ENCODE data around the gene PLGRKT.

The PLGRKT gene

DNA sequence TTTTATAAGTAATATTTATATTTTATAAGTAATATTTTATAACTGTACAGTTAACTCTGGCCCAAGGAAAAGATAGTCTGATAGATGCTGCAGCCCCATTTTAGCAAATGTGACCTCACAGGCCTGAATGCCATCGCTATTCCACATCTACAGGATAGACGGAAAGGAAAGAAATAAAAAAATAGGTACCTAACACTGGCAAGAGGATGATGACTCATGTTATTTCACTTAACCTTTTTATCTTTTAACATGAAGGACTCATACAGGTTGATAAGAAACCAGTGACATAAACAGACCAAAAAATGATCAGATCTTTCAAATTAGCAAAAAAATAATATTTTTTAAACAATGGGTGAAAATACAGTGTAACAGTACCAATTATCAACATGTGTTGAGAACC lies 15.3 kb upstream of the PLGRKT start:
- in situ Hi-C loops (cut with MboI; ENCODE audit: low sequenced_read_pairs), result no loop called here

DNA sequence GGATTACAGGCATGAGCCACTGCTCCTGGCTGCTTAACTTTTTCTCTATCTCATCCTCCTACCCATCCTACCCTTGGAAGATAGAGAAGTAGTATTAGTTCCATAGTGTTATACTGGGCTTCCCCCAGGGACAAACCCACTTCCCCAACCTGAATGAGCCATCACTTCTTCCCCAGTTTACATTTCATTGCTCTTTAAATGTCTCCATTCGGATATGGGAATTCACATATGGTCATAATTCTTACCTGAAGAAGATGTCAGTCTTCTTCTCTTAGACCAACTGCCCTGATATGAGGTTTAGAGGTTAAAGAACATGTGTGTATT lies 14.5 kb upstream of the PLGRKT start:
- in situ Hi-C loops (cut with MboI; ENCODE audit: low sequenced_read_pairs), result no loop called here

DNA sequence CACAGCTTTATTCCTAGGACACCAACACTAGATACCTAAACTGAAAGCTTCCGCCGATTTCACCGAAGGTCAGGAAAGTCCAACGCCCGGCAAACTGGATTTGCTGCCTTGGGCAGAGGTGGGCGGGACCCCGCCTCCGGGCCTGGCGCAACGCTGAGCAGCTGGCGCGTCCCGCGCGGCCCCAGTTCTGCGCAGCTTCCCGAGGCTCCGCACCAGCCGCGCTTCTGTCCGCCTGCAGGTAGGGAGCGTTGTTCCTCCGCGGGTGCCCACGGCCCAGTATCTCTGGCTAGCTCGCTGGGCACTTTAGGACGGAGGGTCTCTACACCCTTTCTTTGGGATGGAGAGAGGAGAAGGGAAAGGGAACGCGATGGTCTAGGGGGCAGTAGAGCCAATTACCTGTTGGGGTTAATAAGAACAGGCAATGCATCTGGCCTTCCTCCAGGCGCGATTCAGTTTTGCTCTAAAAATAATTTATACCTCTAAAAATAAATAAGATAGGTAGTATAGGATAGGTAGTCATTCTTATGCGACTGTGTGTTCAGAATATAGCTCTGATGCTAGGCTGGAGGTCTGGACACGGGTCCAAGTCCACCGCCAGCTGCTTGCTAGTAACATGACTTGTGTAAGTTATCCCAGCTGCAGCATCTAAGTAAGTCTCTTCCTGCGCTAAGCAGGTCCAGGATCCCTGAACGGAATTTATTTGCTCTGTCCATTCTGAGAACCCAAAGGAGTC lies 12.8 kb upstream of the PLGRKT start, which contains the start of gene CD274:
Gene CD274, plus strand, starts transcription at position 184 of the 733 bp plus-strand sequence. CDS start 5,572 bp downstream, outside the sequence.
- in situ Hi-C loops (cut with MboI; ENCODE audit: low sequenced_read_pairs), result no loop called here

DNA sequence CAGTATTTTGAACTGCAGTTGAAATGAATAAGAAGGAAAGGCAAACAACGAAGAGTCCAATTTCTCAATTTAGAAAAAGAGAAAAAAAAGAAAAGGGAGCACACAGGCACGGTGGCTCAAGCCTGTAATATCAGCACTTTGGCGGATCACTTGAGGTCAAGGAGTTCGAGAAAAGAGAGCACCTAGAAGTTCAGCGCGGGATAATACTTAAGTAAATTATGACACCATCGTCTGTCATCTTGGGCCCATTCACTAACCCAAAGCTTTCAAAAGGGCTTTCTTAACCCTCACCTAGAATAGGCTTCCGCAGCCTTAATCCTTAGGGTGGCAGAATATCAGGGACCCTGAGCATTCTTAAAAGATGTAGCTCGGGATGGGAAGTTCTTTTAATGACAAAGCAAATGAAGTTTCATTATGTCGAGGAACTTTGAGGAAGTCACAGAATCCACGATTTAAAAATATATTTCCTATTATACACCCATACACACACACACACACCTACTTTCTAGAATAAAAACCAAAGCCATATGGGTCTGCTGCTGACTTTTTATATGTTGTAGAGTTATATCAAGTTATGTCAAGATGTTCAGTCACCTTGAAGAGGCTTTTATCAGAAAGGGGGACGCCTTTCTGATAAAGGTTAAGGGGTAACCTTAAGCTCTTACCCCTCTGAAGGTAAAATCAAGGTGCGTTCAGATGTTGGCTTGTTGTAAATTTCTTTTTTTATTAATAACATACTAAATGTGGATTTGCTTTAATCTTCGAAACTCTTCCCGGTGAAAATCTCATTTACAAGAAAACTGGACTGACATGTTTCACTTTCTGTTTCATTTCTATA lies 12.0 kb upstream of the PLGRKT start:
- in situ Hi-C loops (cut with MboI; ENCODE audit: low sequenced_read_pairs), result loop anchor here (10.0 to 25.0 kb wide), 2 partner anchors 145 to 262 kb away; partner anchors contain the start of gene INSL6

DNA sequence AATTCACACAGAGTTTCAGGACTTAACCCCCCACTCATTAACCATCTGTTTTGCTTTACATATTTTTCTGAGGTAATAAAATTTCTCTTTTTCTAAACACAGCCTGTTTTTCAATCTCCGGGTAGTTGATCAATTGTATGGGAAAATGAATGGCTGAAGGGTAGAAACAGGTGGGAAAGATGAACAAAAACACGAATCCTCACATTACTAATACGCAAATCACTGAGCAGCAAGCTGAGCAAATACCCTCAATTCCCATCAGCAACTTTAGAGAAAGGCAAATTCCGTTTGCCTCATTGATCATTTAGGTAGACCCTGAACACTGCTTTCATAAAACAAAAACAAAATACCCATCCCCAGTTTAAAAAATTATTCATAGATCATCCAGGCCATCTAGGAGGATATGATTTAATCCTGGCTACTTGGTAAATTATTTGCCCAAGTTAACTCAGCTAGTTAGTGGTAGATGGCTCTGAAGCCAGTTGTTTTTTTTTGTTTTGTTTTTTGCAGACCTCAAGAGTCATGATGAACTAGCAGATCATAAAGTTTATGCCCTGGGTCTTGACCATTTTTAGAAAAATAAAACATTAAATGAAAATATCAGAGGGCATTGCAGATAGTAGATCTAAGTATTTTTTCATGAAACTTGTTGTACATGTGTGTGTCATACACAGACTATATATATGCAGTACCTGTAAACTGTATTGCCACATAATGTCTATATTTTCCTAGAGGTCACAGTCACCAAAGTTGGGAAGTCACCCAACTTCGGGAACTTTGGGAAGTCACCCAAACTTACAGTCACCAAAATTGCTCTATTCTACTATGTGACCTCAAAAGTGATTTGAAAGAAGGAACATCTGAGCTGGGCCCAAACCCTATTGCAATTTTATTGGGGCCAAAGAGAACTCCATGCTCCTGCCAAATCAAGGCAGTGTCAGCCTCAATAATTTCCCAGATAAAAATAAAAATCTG lies 11.0 kb upstream of the PLGRKT start:
- in situ Hi-C loops (cut with MboI; ENCODE audit: low sequenced_read_pairs), result loop anchor here (10.0 to 25.0 kb wide), 2 partner anchors 146 to 261 kb away; partner anchors contain the start of gene INSL6

DNA sequence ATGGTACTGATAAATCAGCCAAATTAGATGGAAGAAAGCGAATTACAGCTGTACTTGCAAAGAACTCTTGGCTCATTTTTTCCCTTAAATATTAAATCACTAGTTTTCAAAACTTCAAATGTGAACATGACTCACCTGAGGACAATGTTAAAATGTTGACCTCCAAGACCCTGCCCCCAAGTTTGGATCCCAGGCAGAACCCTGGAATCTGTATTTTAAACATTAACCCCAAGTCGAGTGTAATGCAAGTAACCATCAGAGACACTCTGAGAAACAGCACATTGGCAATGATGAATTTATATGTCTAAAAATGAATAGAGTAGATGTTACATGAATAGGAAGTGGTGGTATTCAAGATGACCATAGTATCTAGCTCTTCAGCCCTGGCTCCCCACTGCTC lies 10.3 kb upstream of the PLGRKT start:
- in situ Hi-C loops (cut with MboI; ENCODE audit: low sequenced_read_pairs), result loop anchor here (10.0 to 25.0 kb wide), 2 partner anchors 147 to 261 kb away; partner anchors contain the start of gene INSL6

DNA sequence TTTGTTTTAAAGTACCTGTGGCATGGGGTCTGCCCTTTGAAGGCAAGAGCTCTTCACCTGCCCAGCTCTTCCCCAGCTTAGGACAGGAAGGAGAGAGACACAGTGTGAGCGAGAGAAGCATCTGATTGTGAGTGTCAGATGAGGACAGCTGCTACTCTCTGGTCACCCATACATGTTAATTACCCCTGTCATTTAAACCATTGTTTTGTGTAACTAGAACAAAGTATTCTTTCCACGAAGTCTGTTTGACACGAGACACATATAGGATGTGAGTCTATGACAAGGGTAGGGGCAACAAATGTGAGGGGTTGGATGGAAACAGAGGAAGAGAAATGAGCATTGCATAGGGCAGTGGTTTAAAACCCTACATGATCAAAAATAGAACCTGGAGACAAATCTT lies 9.6 kb upstream of the PLGRKT start:
- in situ Hi-C loops (cut with MboI; ENCODE audit: low sequenced_read_pairs), result loop anchor here (10.0 to 25.0 kb wide), 2 partner anchors 147 to 260 kb away; partner anchors contain the start of gene INSL6

DNA sequence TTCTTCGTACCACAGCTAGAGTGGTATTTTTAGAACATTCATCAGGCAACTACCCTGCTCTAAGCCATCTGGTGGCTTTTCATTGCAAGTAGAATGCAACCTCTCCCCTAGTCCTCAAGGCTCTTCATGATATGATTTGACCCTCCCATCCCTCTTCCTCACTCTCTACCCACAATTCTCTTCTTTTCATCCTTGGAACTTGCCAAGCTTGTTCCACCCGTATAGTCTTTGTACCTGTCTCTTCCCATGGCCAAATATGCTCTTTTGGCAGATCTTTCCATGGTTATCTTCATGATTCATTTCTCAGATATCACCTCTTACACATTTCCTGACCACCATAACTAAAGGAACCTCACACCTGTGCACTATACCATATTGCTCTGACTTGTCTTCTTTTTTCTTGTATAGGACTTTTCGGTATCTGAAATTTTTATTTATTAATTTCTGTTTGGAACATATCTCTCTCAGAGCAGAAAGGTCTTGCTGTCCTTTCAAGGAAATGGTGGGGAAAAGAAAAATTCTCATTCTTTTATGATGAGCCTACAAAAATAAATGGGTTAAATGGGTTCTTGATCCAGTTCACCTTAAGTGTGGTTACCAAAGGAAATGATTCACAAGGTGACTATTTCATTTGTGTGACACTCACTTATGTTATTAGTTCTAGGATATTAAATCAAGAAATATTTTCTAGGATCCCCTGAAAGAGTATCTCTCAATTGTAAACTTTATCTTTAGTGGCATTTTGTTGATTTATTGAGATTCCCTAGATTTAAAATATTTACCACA lies 8.9 kb upstream of the PLGRKT start:
- in situ Hi-C loops (cut with MboI; ENCODE audit: low sequenced_read_pairs), result loop anchor here (10.0 to 25.0 kb wide), 2 partner anchors 148 to 259 kb away; partner anchors contain the start of gene INSL6

DNA sequence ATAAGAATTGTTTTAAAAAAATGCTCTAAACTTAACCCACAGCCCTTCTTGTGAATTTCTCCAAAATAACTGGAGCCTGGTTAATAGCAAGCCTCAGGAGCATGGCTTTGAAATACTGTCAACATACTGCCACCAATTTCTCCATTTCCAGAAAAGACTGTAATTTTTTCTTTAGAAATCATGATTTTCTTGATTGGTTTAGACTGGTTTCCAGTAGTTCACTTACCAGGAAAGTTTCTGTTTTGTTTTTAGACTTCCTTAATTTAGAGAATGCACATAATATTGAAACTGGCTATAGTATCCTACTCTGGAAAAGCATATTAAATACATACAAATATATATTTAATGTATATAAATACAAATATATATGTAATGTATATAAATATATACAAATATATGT lies 8.2 kb upstream of the PLGRKT start:
- in situ Hi-C loops (cut with MboI; ENCODE audit: low sequenced_read_pairs), result loop anchor here (10.0 to 25.0 kb wide), 2 partner anchors 149 to 259 kb away; partner anchors contain the start of gene INSL6

DNA sequence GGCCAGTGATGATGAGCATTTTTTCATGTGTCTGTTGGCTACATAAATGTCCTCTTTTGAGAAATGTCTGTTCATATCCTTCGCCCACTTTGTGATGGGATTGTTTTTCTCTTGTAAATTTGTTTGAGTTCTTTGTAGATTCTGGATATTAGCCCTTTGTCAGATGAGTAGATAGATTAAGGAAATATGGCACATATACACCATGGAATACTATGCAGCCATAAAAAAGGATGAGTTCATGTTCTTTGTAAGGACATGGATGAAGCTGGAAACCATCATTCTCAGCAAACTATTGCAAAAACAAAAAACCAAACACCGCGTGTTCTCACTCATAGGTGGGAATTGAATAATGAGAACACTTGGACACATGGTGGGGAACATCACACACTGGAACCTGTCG lies 7.4 kb upstream of the PLGRKT start:
- in situ Hi-C loops (cut with MboI; ENCODE audit: low sequenced_read_pairs), result loop anchor here (10.0 to 25.0 kb wide), 2 partner anchors 150 to 258 kb away; partner anchors contain the start of gene INSL6

DNA sequence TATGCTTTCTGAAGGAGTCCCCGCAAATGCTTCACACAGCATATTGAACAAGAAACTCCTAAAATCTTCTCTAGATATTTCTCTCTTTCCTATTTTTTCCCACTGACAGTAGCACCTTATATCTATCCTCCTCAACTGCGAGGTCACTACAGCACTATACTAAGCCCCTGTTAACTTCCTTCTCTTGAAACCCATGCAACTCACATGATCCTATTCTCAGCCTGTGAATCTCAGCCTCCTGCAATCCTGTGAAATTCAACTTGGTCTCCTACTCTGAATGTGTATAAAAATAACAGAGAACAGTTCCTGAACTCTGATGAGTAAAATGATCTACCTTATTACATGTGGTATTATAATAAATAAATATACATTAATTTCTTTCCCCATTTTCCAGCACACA lies 6.1 kb upstream of the PLGRKT start:
- in situ Hi-C loops (cut with MboI; ENCODE audit: low sequenced_read_pairs), result loop anchor here (10.0 to 25.0 kb wide), 2 partner anchors 151 to 257 kb away; partner anchors contain the start of gene INSL6

DNA sequence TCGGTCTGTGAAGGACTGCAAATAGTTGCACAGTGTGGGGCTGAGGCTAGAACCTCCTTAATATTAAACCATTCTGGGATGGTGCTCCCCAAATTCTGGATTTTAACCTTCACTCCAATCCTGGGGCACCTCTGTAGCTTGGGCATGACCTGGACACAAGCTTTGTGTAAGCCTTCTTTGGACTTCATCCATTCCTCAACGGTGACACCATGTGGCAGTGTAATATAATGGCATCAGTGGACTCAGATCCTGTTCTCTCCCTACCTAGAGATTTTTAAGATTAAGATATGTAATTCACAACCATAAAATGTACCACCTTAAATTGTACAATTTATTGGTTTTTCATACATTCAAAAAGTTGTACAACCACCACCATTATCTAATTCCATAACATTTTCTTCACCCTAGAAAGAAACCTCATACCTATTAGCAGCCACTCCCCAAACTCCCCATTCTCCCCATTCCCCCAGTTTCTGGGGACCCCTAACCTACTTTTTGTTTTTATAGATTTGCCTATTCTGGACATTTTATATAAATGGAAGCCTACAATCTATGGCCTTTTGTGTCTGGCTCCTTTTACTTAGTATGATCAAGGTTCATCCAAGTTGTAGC lies 4.8 kb upstream of the PLGRKT start:
- in situ Hi-C loops (cut with MboI; ENCODE audit: low sequenced_read_pairs), result loop anchor here (10.0 to 25.0 kb wide), 2 partner anchors 152 to 255 kb away; partner anchors contain the start of gene INSL6

DNA sequence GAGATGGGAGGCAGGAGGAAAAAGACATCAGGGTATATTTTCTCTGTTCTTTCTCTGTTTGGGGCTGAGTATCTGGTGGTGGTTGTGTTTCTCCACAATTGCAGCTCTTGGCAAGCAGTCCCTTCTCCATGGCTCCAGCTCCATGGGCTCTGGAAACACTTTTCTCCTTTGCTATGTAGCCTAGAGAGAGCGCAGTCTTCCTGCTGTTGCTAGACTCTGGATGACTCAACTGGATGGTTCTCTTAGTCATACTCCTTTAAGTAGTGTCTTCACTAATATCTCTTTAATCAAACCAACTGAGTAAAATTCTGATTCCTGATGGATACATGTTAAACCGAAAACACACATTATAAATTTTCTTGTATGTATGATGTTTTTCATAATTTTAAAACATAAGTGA lies 3.3 kb upstream of the PLGRKT start:
- in situ Hi-C loops (cut with MboI; ENCODE audit: low sequenced_read_pairs), result loop anchor here (10.0 to 25.0 kb wide), 2 partner anchors 154 to 254 kb away; partner anchors contain the start of gene INSL6

DNA sequence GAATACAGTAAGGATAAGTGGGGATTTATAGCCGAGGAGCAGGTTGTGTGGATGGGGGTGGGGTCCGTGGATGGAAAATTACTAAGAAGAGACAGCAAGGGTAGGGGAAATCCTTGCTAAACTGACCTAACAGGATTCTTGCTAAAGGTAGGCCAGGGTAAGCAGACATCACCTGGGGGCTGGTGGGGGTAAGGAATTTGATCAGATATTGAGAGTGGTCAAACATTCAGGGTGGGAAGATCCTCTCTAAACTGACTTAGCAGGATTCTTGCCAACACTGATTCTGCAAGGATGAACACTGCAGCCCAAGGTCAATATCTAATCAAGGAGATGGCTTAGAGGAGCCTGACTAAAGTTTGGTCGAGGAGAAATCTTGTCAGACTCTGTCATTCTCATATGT lies 2.7 kb upstream of the PLGRKT start:
- in situ Hi-C loops (cut with MboI; ENCODE audit: low sequenced_read_pairs), result loop anchor here (10.0 to 25.0 kb wide), 2 partner anchors 154 to 253 kb away; partner anchors contain the start of gene INSL6

DNA sequence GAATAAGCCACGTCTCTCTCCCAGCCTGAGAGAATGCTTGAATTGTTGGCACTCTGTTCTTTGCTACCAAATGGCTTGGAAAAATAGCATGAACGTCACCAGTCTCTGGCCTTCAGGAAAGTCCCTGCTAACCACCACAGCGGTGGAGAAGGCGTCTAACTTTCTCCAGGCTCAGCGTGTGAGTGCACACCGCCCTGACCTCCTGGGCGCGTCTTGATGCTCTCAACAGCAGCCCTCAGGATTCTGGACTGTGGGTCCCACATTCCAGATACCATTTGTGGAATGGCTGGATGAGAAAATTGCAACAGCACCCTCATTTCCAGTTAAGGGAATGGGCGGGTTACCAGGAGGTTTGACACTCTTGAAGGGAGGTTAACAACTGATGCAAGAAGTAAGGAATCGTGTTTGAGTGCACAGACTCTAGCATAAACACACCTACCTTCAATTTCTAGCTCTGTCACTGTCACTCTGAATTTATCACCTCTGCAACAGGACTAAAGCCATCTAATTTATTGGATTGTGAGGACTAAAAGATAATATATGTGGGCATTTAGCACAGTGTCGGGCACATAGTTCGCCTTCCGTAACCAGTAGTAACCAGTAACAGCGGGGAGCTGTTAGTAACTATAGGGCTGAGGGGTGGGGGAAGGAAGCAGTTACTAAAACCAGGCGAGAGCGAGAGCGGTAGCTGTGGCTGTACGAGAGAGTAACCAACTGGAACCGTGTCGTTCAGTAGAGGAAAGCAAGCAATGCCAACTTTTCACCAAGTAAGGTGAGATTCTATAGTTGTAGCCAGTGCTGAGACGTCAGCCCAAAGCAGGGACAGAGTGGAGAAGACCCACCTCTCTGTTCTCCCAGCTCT lies 807 bp upstream of the PLGRKT start:
- in situ Hi-C loops (cut with MboI; ENCODE audit: low sequenced_read_pairs), result loop anchor here (10.0 to 25.0 kb wide), 2 partner anchors 251 to 684 kb away; partner anchors contain the start of gene INSL6

DNA sequence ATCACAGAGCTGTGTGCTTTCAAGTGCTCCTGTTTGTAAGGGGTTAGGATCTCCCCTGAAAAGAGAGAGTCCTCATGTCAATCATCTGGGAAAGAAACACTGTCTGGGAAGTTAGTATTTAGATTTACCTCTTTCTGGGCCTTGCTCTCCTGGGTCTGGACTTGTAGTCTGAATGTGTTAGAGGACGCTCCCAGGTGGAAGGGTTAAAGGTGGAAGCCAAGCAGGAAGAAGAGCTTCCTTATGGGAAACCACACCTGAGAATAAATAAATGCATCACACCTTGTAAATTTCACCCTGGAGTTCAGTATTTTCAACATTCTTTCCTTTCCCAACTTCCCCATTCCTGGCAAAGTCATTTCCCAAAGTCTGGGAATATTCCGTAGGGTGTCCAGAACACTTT lies 1.3 kb downstream of the PLGRKT start:
- in situ Hi-C loops (cut with MboI; ENCODE audit: low sequenced_read_pairs), result loop anchor here (10.0 to 25.0 kb wide), 2 partner anchors 249 to 682 kb away; partner anchors contain the start of gene INSL6

DNA sequence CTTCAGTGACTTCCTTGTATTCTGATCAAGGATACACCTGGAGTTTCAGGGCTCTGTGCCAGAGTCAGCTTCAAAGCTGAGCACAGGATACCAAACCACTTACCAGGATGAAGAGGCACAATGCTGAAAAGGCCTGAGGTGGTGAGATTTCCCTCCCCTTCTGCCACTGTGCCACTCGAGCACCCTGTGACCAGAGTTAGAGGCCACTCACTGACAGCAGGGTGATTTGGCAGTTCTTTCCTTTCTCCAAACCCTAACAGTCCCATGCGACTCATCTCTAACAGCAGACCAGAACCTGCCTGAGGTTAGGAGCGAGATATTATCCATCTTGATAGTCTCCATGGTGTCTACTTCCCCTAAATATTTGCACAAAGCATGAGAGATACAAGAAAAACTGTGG lies 1.8 kb downstream of the PLGRKT start:
- in situ Hi-C loops (cut with MboI; ENCODE audit: low sequenced_read_pairs), result loop anchor here (10.0 to 25.0 kb wide), 2 partner anchors 249 to 681 kb away; partner anchors contain the start of gene INSL6
